Smooth muscle cell (in vitro differentiated cells): ENCODE measurements around the gene SPRYD4. TPM values are rescaled to one million over a fixed set of nuclear protein-coding genes. Genes with fewer than 3 reads are reported as not detected.

Experiments
- DNase-seq: peaks from one replicate; lab custom pipeline; 2025; ENCODE audit not compliant: unreplicated experiment; lab: John Stamatoyannopoulos, UW
- H2AFZ ChIP-seq: fragments of 200-600 bp; sonication (generic); 2 replicates; pipeline ENCODE4 v1.6.0; 2016; ENCODE audit warnings: antibody characterized with exemption, low read depth, mild to moderate bottlenecking
- H3F3A ChIP-seq: fragments of 200-600 bp; sonication (generic); 2 replicates; pipeline ENCODE4 v1.6.0; 2017; ENCODE audit warnings: antibody characterized with exemption, low read depth
- H3K27ac ChIP-seq: fragments of 200-600 bp; sonication (generic); 2 replicates; pipeline ENCODE4 v1.5.1; 2016; ENCODE audit warnings: low read depth, mild to moderate bottlenecking
- H3K27me3 ChIP-seq: fragments of 200-600 bp; sonication (generic); 2 replicates; pipeline ENCODE4 v1.6.1; 2016; ENCODE audit warnings: low read depth, mild to moderate bottlenecking
- H3K36me3 ChIP-seq: fragments of 200-600 bp; sonication (generic); 2 replicates; pipeline ENCODE4 v1.5.1; 2016; ENCODE audit warnings: low read depth
- H3K4me1 ChIP-seq: fragments of 200-600 bp; sonication (generic); 2 replicates; pipeline ENCODE4 v1.5.1; 2016; ENCODE audit warnings: low read depth
- H3K4me2 ChIP-seq: fragments of 200-600 bp; sonication (generic); 2 replicates; pipeline ENCODE4 v1.6.0; 2016; ENCODE audit warnings: mild to moderate bottlenecking
- H3K4me3 ChIP-seq: fragments of 200-600 bp; sonication (generic); 2 replicates; pipeline ENCODE4 v1.5.1; 2016; ENCODE audit warnings: mild to moderate bottlenecking
- H3K79me2 ChIP-seq: fragments of 200-600 bp; sonication (generic); 2 replicates; pipeline ENCODE4 v1.6.0; 2016; ENCODE audit warnings: low read depth, mild to moderate bottlenecking
- H3K9ac ChIP-seq: fragments of 200-600 bp; sonication (generic); 2 replicates; pipeline ENCODE4 v1.6.0; 2016; ENCODE audit warnings: low read depth
- H3K9me3 ChIP-seq: fragments of 200-600 bp; sonication (generic); replicated peaks from 2 replicates; pipeline ENCODE4 v1.5.1; 2016; ENCODE audit warnings: low read depth
- H4K20me1 ChIP-seq: fragments of 200-600 bp; sonication (generic); 2 replicates; pipeline ENCODE4 v1.6.0; 2016; ENCODE audit warnings: low read depth
- WGBS: methylation state at CpG from one replicate; pipeline ENCODE4 v1.1.7; 2016; ENCODE audit warnings: low lambda C conversion rate; 5-methylcytosine and 5-hydroxymethylcytosine counted together
- polyA plus RNA-seq: library from polyadenylated mRNA; unstranded; fragments of >200 nt; fragmentation: Nextera tagmentation; extraction: Ambion mirVana; gene quantifications from 2 replicates; pipeline ENCODE4 v1.2.1, GENCODE V29; 2016
- total RNA-seq: library from RNA; depleted of rRNA; stranded (reverse); fragments of >200 nt; gene quantifications from 2 replicates; pipeline ENCODE4 v1.2.3, GENCODE V29; 2014
- TF ChIP-seq, protein P1 (sequence below): fragments of 200-600 bp; sonication (generic); IDR thresholded peaks from 2 replicates; pipeline ENCODE4 v1.5.1; 2017; ENCODE audit warnings: borderline replicate concordance, mild to moderate bottlenecking, antibody characterized with exemption; ENCODE audit not compliant: insufficient read depth, poor library complexity, severe bottlenecking

Gene SPRYD4
- total RNA-seq, result 1.0 and 1.1 TPM in 2 replicates
- 0.71 and 1.6 TPM in 2 replicates for polyA plus RNA-seq

DNA sequence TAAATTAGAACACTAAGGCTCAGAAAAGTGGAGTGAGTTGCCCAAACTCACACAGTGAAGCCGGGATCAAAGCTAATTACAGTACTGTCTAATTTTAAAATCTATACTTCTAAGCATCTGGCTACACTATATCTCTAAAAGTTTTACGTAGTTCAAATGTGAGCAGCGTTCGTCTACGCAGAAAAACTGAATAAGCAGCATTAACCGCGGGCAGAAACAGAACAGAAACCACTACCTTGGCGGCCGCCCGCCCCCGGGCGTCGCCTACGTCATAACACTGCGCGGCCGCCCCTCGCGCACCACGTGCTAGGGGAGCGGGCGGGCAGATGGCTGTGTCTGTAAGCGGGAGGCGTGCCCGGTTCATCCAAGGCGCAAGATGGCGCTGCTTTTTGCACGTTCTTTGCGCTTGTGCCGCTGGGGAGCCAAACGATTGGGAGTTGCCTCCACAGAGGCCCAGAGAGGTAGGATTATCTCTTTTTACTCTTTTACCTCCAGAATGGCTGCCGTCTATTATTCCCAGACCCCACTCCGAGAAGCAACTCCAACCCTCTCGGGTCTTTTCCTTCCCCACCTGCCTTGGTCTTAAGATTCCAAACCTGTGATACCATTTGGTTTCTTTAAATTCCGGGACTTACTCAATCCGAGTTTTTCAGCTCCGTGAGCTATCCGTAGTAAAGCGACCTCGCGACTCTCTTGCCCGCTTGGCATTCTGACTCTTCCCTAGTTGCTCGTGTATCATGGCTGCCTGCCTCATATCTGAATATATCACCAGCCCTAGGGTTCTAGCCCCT is at the start of gene SPRYD4:
Gene SPRYD4 (plus strand): TSS at position 363 of the 791 bp plus-strand sequence. CDS start 14 bp downstream, at position 377.
- peak within 1 kb of the TSS; percentile 95 for H2AFZ ChIP-seq

DNA sequence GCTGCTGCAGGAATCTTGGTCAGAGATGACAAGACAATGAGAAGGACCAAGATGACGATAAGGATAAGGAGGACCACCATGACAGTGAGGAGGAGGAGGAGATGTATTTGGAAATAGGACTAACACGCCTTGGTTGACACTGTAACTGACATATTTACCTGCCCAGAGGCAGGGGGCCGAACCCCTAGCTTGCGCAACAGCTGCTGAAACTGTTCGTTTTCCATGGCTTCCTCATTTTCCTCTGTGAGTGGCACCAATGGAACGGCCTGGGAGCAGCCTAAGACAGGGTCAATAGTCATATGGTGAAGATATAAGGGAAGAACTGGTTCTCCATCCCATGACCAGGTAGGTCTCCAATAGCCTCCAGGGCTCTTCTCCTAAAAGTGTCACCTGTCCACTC is 48.0 kb upstream of the SPRYD4 start:
- Histone ChIP-seq H3K27me3 (no peaks in the 10 kb centered on the region), H3K9me3 (no peaks in the 10 kb centered on the region), H3K27ac (no peak overlapping the region), H3K4me2 (no peak overlapping the region), H3K4me1 (no peaks in the 10 kb centered on the region), H3K9ac (no peak overlapping the region), H4K20me1 (no peaks in the 10 kb centered on the region), H3K79me2 (no peaks in the 10 kb centered on the region), H3K36me3 (no peaks in the 10 kb centered on the region), H3F3A (no peaks in the 10 kb centered on the region), H3K4me3 (no peak overlapping the region), H2AFZ (no peak overlapping the region)
- TF ChIP-seq, protein P1, sequence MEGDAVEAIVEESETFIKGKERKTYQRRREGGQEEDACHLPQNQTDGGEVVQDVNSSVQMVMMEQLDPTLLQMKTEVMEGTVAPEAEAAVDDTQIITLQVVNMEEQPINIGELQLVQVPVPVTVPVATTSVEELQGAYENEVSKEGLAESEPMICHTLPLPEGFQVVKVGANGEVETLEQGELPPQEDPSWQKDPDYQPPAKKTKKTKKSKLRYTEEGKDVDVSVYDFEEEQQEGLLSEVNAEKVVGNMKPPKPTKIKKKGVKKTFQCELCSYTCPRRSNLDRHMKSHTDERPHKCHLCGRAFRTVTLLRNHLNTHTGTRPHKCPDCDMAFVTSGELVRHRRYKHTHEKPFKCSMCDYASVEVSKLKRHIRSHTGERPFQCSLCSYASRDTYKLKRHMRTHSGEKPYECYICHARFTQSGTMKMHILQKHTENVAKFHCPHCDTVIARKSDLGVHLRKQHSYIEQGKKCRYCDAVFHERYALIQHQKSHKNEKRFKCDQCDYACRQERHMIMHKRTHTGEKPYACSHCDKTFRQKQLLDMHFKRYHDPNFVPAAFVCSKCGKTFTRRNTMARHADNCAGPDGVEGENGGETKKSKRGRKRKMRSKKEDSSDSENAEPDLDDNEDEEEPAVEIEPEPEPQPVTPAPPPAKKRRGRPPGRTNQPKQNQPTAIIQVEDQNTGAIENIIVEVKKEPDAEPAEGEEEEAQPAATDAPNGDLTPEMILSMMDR, result no peak
- 96% methylated on average over 6 of the region's 6 CpGs for WGBS
- no peak for DNase-seq

More for the DNA sequence above, at the start of gene SPRYD4:
- peak within 1 kb of the TSS; percentile 96 for H3K4me2 ChIP-seq
- H3K79me2 ChIP-seq, result no peaks in the 10 kb centered on the region
- H4K20me1 ChIP-seq, result no peaks in the 10 kb centered on the region
- peak within 1 kb of the TSS; percentile 93 for H3K27ac ChIP-seq
- no peaks in the 10 kb centered on the region for H3F3A ChIP-seq
- H3K27me3 ChIP-seq, result no peaks in the 10 kb centered on the region
- H3K4me3 ChIP-seq, result peak within 1 kb of the TSS; percentile 94
- peak within 1 kb of the TSS; percentile 91 for H3K9ac ChIP-seq
- peaks cover 13% of the 10 kb centered on the region for H3K4me1 ChIP-seq
- no peaks in the 10 kb centered on the region for H3K9me3 ChIP-seq
- DNase-seq, result peak; percentile 69
- H3K36me3 ChIP-seq, result no peaks in the 10 kb centered on the region
- WGBS, result 2% methylated on average over 43 of the region's 43 CpGs
- TF ChIP-seq, protein P1, result peak; percentile 16

DNA sequence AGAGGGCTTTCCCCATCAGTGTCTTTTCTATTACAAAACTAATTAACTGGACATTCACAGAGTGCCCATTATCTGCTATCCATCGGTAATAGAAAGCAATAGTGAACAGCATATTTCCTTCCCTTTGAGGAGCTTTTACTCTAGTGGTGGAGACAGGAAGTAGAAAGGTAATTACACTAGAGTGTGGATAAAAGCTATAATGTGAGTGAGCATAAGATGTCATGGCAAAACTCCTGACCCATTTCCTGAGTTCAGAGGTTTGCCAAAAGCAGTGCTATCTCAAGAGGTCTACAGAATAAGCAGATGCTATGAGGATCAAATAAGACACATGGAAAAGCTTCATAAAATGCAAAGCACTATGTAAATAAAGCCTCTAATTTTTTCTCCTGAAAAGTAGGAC is 43.2 kb upstream of the SPRYD4 start:
- H3K79me2 ChIP-seq, result no peaks in the 10 kb centered on the region
- TF ChIP-seq, protein P1, result no peak
- no peak for DNase-seq
- WGBS, result 100% methylated on average over 1 of the region's 1 CpG
- no peaks in the 10 kb centered on the region for H3K27me3 ChIP-seq
- H3K4me1 ChIP-seq, result no peaks in the 10 kb centered on the region
- no peaks in the 10 kb centered on the region for H4K20me1 ChIP-seq
- H3K4me3 ChIP-seq, result no peak overlapping the region
- H3F3A ChIP-seq, result no peaks in the 10 kb centered on the region
- H3K9ac ChIP-seq, result no peak overlapping the region
- no peaks in the 10 kb centered on the region for H3K36me3 ChIP-seq
- H3K9me3 ChIP-seq, result no peaks in the 10 kb centered on the region
- no peak overlapping the region for H3K27ac ChIP-seq
- H3K4me2 ChIP-seq, result no peak overlapping the region
- no peak overlapping the region for H2AFZ ChIP-seq
